Fibroblast of upper back skin (primary cell): ENCODE data around the gene IQSEC3.
A peak's percentile ranks its signal among the peaks of the same experiment; 100 is the strongest.

Experiments
- DNase-seq: peaks from one replicate; pipeline ENCODE4 v3.0.0-alpha.2; 2013

IQSEC3 gene

GRCh38 chr12:168763-169525 lies 102.4 kb downstream of the IQSEC3 start:
- DNase-seq, result peak; percentile 61

- DNase-seq, result no peak
Observed at GRCh38 chr12:169528-170370, 103.2 kb downstream of the IQSEC3 start.

GRCh38 chr12:170371-171225 lies 104.0 kb downstream of the IQSEC3 start:
- no peak for DNase-seq

- DNase-seq, result no peak
Observed at GRCh38 chr12:171276-171675, 104.7 kb downstream of the IQSEC3 start.

GRCh38 chr12:171743-172676 lies 105.4 kb downstream of the IQSEC3 start:
- no peak for DNase-seq

GRCh38 chr12:172732-173161 lies 106.2 kb downstream of the IQSEC3 start:
- no peak for DNase-seq

- no peak for DNase-seq
Observed at GRCh38 chr12:174124-174523, 107.6 kb downstream of the IQSEC3 start.

- DNase-seq, result no peak
Observed at GRCh38 chr12:174596-174995, 108.0 kb downstream of the IQSEC3 start.

- no peak for DNase-seq
Observed at GRCh38 chr12:175250-175649, 108.7 kb downstream of the IQSEC3 start.

- no peak for DNase-seq
Observed at GRCh38 chr12:175759-176158, 109.2 kb downstream of the IQSEC3 start.

GRCh38 chr12:176321-177181 lies 110.0 kb downstream of the IQSEC3 start:
- peak; percentile 77 for DNase-seq

- no peak for DNase-seq
Observed at GRCh38 chr12:177336-177979, 110.9 kb downstream of the IQSEC3 start.

GRCh38 chr12:177980-178828 lies 111.6 kb downstream of the IQSEC3 start:
- DNase-seq, result no peak

- no peak for DNase-seq
Observed at GRCh38 chr12:178829-179109, 112.2 kb downstream of the IQSEC3 start.

GRCh38 chr12:179131-179884 lies 112.7 kb downstream of the IQSEC3 start:
- no peak for DNase-seq

GRCh38 chr12:179885-180284 lies 113.3 kb downstream of the IQSEC3 start:
- DNase-seq, result no peak

GRCh38 chr12:180445-180844 lies 113.9 kb downstream of the IQSEC3 start:
- DNase-seq, result no peak

GRCh38 chr12:181921-182320 lies 115.4 kb downstream of the IQSEC3 start:
- DNase-seq, result no peak

- peak; percentile 77 for DNase-seq
Observed at GRCh38 chr12:182381-182892, 115.9 kb downstream of the IQSEC3 start.
